Choroid plexus epithelial cell (primary cell): ENCODE data around the gene KMT2B.
"Not testable (repeated sequence)": the region's sequence is repeated elsewhere in the genome, so short reads cannot be mapped to it uniquely, and the experiment has no call there.

Experiments
- DNase-seq: peaks from one replicate; pipeline ENCODE4 v3.0.0-alpha.2; 2010; ENCODE audit warnings: low read depth
- H3K4me3 ChIP-seq: 2 replicates; pipeline ENCODE4 v1.5.1; 2011; ENCODE audit warnings: low read depth, mild to moderate bottlenecking, control low read depth, low read length, moderate library complexity
- CTCF ChIP-seq: conservative IDR thresholded peaks from 2 replicates; pipeline ENCODE4 v1.5.1; 2011; ENCODE audit warnings: low read depth, mild to moderate bottlenecking, control low read depth, inconsistent platforms, low read length, moderate library complexity

The KMT2B gene

GRCh38 chr19:35722461-35722860 is 4.7 kb downstream of the KMT2B start:
- no peak for DNase-seq
- no peak for TF ChIP-seq CTCF
- H3K4me3 ChIP-seq = no peak overlapping the region

- no peak overlapping the region for H3K4me3 ChIP-seq
- TF ChIP-seq CTCF = no peak
- no peak for DNase-seq
Observed at GRCh38 chr19:35722897-35723296, 5.1 kb downstream of the KMT2B start.

- no peak for TF ChIP-seq CTCF
- DNase-seq = no peak
Observed at GRCh38 chr19:35723671-35724070, 5.9 kb downstream of the KMT2B start.

GRCh38 chr19:35724132-35724531 is 6.3 kb downstream of the KMT2B start:
- not testable (repeated sequence) for DNase-seq, H3K4me3 ChIP-seq

More at GRCh38 chr19:35723671-35724070, 5.9 kb downstream of the KMT2B start:
- no peak overlapping the region for H3K4me3 ChIP-seq

GRCh38 chr19:35724560-35724959 is 6.8 kb downstream of the KMT2B start:
- no peak for TF ChIP-seq CTCF
- no peak overlapping the region for H3K4me3 ChIP-seq
- DNase-seq = no peak

- no peak for TF ChIP-seq CTCF
- H3K4me3 ChIP-seq = no peak overlapping the region
- no peak for DNase-seq
Observed at GRCh38 chr19:35725216-35725861, 7.5 kb downstream of the KMT2B start.

GRCh38 chr19:35727053-35727955 is 9.5 kb downstream of the KMT2B start:
- H3K4me3 ChIP-seq = no peak overlapping the region
- TF ChIP-seq CTCF = no peak

More at GRCh38 chr19:35727053-35727955, 9.5 kb downstream of the KMT2B start:
- no peak for DNase-seq
